A549 (cell line): ENCODE measurements around the gene CIPC.

Experiments used
- CHD4 ChIP-seq: fragments of 200-600 bp; sonication (generic); IDR thresholded peaks from 2 replicates; pipeline ENCODE4 v1.6.1; 2016; ENCODE audit warnings: antibody characterized with exemption, mild to moderate bottlenecking, borderline replicate concordance
- FOSL2 ChIP-seq, 2 experiments: fragments of 450-650 bp in 1 of 2; fragments of >200 bp in 1 of 2; sonication (Bioruptor Twin) in 1 of 2; formaldehyde crosslinking; IDR thresholded peaks; 2 replicates each; pipeline versions ENCODE4 v1.5.0 to v1.6.1; 2016 to 2020; ENCODE audit warnings: mild to moderate bottlenecking in 1 of 2, moderate library complexity in 1 of 2
- POLR2AphosphoS2 ChIP-seq: conservative IDR thresholded peaks from 2 replicates; pipeline ENCODE4 v1.6.1; 2012; ENCODE audit warnings: low read length, improper control_type of control experiment, inconsistent platforms
- TF ChIP-seq, protein P1 (sequence below): fragments of 200-600 bp; sonication (generic); IDR thresholded peaks from 2 replicates; pipeline ENCODE4 v1.6.1; 2016; ENCODE audit warnings: antibody characterized with exemption, mild to moderate bottlenecking, moderate library complexity
- TF ChIP-seq, protein P2 (sequence below): fragments of 450-650 bp; IDR thresholded peaks from 2 replicates; pipeline ENCODE4 v1.6.1; 2014; ENCODE audit warnings: antibody characterized with exemption
- TF ChIP-seq, protein P3 (sequence below): fragments of >200 bp; sonication (Bioruptor Twin); formaldehyde crosslinking; IDR thresholded peaks from 3 replicates; pipeline ENCODE4 v1.5.1; 2016

DNA sequence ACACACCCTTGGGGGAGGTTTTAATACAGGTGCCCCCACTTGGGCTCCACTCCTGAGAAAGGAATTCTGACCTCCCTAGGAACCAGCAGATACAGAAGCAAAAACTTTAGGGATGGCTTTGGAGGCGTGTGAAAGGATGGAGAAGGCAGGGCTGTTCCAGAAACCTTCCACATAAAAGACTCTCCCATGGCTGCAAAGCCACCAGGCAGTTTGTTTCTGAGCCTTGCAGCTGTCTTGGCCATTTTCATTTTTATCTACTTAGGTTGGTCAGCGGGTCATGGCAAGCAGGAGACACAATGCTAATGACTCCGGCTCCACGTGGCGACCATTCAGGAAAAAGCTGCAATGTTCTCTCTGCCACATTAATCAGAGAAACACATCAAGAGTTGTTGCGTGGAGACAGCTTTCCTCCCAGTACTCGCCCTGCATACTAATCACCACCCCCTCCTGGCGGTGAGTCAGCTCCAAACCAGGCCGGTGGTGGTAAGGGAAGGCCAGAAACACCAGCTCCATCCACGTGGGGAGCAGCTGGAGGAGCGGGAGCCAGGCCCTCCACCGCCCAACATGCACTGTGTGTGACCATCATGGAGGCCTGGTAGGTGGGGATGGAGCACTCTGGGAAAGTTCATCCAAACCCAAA, 38.7 kb upstream of the CIPC start:
- no peak for TF ChIP-seq CHD4
- TF ChIP-seq POLR2AphosphoS2 = no peak
- TF ChIP-seq, protein P1, sequence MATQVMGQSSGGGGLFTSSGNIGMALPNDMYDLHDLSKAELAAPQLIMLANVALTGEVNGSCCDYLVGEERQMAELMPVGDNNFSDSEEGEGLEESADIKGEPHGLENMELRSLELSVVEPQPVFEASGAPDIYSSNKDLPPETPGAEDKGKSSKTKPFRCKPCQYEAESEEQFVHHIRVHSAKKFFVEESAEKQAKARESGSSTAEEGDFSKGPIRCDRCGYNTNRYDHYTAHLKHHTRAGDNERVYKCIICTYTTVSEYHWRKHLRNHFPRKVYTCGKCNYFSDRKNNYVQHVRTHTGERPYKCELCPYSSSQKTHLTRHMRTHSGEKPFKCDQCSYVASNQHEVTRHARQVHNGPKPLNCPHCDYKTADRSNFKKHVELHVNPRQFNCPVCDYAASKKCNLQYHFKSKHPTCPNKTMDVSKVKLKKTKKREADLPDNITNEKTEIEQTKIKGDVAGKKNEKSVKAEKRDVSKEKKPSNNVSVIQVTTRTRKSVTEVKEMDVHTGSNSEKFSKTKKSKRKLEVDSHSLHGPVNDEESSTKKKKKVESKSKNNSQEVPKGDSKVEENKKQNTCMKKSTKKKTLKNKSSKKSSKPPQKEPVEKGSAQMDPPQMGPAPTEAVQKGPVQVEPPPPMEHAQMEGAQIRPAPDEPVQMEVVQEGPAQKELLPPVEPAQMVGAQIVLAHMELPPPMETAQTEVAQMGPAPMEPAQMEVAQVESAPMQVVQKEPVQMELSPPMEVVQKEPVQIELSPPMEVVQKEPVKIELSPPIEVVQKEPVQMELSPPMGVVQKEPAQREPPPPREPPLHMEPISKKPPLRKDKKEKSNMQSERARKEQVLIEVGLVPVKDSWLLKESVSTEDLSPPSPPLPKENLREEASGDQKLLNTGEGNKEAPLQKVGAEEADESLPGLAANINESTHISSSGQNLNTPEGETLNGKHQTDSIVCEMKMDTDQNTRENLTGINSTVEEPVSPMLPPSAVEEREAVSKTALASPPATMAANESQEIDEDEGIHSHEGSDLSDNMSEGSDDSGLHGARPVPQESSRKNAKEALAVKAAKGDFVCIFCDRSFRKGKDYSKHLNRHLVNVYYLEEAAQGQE = no peak
- TF ChIP-seq, protein P2, sequence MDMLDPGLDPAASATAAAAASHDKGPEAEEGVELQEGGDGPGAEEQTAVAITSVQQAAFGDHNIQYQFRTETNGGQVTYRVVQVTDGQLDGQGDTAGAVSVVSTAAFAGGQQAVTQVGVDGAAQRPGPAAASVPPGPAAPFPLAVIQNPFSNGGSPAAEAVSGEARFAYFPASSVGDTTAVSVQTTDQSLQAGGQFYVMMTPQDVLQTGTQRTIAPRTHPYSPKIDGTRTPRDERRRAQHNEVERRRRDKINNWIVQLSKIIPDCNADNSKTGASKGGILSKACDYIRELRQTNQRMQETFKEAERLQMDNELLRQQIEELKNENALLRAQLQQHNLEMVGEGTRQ = no peak
- TF ChIP-seq, protein P3, sequence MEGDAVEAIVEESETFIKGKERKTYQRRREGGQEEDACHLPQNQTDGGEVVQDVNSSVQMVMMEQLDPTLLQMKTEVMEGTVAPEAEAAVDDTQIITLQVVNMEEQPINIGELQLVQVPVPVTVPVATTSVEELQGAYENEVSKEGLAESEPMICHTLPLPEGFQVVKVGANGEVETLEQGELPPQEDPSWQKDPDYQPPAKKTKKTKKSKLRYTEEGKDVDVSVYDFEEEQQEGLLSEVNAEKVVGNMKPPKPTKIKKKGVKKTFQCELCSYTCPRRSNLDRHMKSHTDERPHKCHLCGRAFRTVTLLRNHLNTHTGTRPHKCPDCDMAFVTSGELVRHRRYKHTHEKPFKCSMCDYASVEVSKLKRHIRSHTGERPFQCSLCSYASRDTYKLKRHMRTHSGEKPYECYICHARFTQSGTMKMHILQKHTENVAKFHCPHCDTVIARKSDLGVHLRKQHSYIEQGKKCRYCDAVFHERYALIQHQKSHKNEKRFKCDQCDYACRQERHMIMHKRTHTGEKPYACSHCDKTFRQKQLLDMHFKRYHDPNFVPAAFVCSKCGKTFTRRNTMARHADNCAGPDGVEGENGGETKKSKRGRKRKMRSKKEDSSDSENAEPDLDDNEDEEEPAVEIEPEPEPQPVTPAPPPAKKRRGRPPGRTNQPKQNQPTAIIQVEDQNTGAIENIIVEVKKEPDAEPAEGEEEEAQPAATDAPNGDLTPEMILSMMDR = no peak
- no peak for TF ChIP-seq FOSL2 (IDR thresholded peaks at IDR 0.05)
- TF ChIP-seq FOSL2 (CRISPR knock-in tag; IDR thresholded peaks at IDR 0.05) = peak; percentile 46; the same call in 1 of the 2 replicates
